Testis (tissue), 3 donors: ENCODE data around the gene ADAMTS4. TPM values are rescaled to one million over a fixed set of nuclear protein-coding genes. Genes with fewer than 3 reads are reported as not detected.

Source experiments
- DNase-seq: peaks from one replicate; pipeline ENCODE4 v3.0.0-alpha.2; 2019
- H3K27ac ChIP-seq, 2 donors: fragments of 200-600 bp; sonication (generic); one replicate each; pipeline ENCODE4 v1.5.1; 2019
- H3K27me3 ChIP-seq: fragments of 200-600 bp; sonication (generic); one replicate; pipeline ENCODE4 v1.5.1; 2019
- H3K36me3 ChIP-seq: fragments of 200-600 bp; sonication (generic); one replicate; pipeline ENCODE4 v1.5.1; 2017; ENCODE audit warnings: low read depth; ENCODE audit errors: missing control alignments
- H3K4me1 ChIP-seq: fragments of 200-600 bp; sonication (generic); one replicate; pipeline ENCODE4 v1.5.1; 2019
- H3K4me3 ChIP-seq, 2 donors: fragments of 200-600 bp; sonication (generic); one replicate each; pipeline ENCODE4 v1.5.1; 2017 to 2019
- H3K9me3 ChIP-seq: fragments of 200-600 bp; sonication (generic); one replicate; pipeline ENCODE4 v1.5.1; 2017
- POLR2A ChIP-seq: fragments of 450-650 bp; IDR thresholded peaks from one replicate; pipeline ENCODE4 v1.6.1; 2017; ENCODE audit warnings: antibody characterized with exemption, mild to moderate bottlenecking, moderate library complexity
- WGBS, 2 donors: methylation state at CpG; one replicate each; pipeline ENCODE4 v1.1.5; 2018; 5-methylcytosine and 5-hydroxymethylcytosine counted together
- intact Hi-C: fragments of 100-400 bp; cut with DNase I; formaldehyde crosslinking; loops from one replicate; pipeline ENCODE4 v1.15.1; 2023; ENCODE audit warnings: low total_unique reads
- polyA plus RNA-seq: library from polyadenylated mRNA; stranded (reverse); fragments of 350-450 nt; fragmentation: Illumina TruSeq; extraction: RNeasy Lipid Tissue Mini Kit (QIAGEN cat#74804); gene quantifications from one replicate; pipeline ENCODE4 v1.2.3, GENCODE V29; 2014; ENCODE audit warnings: low read depth, low replicate concordance; ENCODE audit not compliant: insufficient read depth
- total RNA-seq, 2 donors: library from RNA; depleted of rRNA; stranded (reverse); fragments of >200 nt; gene quantifications; one replicate each; pipeline ENCODE4 v1.2.3, GENCODE V29; 2016
- TF ChIP-seq, protein P1 (sequence below), 3 experiments: fragments of 450-650 bp in 2 of 3; fragments of 200-600 bp in 1 of 3; sonication (generic) in 1 of 3; IDR thresholded peaks; one replicate each; pipeline ENCODE4 v1.5.1; 2016 to 2019; ENCODE audit warnings: antibody characterized with exemption in 3 of 3, mild to moderate bottlenecking in 2 of 3, moderate library complexity in 1 of 3

ADAMTS4 gene
- total and polyA plus RNA-seq, 3 donors from 2014 or later, result 2.4 to 3.2 (median 2.7) TPM

DNA sequence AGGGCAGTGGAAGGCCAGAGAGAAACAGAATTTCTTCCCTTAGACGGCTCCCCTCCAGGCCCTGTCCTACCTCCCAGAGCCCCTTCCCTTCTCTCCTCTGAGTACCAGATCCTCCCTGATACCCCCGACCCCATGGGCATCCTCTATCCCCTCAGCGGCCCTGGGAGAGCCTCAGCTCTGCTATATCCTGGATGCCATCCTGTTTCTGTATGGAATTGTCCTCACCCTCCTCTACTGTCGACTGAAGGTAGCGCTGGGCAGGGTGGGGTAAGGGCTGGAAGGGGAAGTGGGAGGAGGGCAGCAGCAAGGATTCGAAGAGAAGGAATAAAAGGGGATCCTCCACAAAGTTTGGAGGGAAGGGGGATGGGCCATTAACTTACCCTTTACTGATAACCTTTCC, 19.0 kb upstream of the ADAMTS4 start:
- peak overlapping the region in 1 of 2 donors; percentile 19 for H3K27ac ChIP-seq
- H3K4me3 ChIP-seq, result no peak overlapping the region
- H3K9me3 ChIP-seq, result no peaks in the 10 kb centered on the region
- no peaks in the 10 kb centered on the region for H3K27me3 ChIP-seq
- TF ChIP-seq, protein P1, sequence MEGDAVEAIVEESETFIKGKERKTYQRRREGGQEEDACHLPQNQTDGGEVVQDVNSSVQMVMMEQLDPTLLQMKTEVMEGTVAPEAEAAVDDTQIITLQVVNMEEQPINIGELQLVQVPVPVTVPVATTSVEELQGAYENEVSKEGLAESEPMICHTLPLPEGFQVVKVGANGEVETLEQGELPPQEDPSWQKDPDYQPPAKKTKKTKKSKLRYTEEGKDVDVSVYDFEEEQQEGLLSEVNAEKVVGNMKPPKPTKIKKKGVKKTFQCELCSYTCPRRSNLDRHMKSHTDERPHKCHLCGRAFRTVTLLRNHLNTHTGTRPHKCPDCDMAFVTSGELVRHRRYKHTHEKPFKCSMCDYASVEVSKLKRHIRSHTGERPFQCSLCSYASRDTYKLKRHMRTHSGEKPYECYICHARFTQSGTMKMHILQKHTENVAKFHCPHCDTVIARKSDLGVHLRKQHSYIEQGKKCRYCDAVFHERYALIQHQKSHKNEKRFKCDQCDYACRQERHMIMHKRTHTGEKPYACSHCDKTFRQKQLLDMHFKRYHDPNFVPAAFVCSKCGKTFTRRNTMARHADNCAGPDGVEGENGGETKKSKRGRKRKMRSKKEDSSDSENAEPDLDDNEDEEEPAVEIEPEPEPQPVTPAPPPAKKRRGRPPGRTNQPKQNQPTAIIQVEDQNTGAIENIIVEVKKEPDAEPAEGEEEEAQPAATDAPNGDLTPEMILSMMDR (IDR thresholded peaks at IDR 0.05), result no peak
- TF ChIP-seq POLR2A, result no peak
- DNase-seq, result no peak
- 73 to 76% methylated on average over 6 of the region's 6 CpGs for WGBS, 2 donors
- intact Hi-C loops, result loop anchor here (10.0 kb wide), 1 partner anchor 167 kb away; no protein-coding TSS in a partner anchor
- no peaks in the 10 kb centered on the region for H3K36me3 ChIP-seq
- no peaks in the 10 kb centered on the region for H3K4me1 ChIP-seq

DNA sequence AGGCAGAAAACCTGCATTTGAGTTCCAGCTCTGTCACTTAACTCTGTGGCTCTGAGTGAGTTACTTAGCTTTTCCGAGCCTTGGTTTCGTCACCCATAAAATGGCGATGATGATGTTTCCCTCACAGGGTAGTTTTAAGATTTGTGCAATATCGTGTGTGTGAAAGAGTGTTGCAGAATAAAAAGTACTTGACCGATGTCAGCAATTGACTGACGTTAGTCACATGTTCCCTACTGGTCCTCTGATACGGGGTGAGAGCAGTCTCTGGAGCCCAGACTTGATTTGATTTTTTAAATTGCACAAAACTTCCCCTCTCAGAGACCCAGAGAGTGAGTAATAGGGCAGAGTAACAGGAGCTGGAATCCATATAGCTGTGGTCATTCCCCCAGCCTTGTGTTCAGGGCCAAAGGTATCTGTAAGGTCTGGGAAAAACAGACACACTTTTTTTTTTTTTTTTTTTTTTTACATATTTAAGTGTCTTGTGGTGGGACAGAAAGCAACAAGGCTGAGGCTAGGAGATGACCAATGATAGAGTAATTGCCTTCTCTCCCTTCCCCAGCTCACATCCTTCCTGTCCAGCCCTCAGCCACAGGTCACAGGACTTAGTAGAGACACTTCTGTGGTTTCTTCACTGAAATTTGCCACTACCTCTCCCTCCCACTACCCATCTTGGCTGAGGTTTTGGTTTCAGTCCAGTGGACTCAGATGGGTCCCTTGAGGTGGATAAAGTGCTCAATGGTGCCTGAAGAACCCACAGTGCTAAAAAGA, 18.3 kb upstream of the ADAMTS4 start:
- no peaks in the 10 kb centered on the region for H3K36me3 ChIP-seq
- no peak for TF ChIP-seq POLR2A
- TF ChIP-seq, protein P1 (IDR thresholded peaks at IDR 0.05), result no peak
- intact Hi-C loops, result loop anchor here (10.0 kb wide), 1 partner anchor 168 kb away; no protein-coding TSS in a partner anchor
- no peak overlapping the region for H3K4me3 ChIP-seq
- WGBS, 2 donors, result 83 to 85% methylated on average over 7 of the region's 7 CpGs
- no peaks in the 10 kb centered on the region for H3K9me3 ChIP-seq
- H3K27ac ChIP-seq, result peak overlapping the region; percentile 44 to 56
- no peak for DNase-seq
- H3K27me3 ChIP-seq, result no peaks in the 10 kb centered on the region
- no peaks in the 10 kb centered on the region for H3K4me1 ChIP-seq

DNA sequence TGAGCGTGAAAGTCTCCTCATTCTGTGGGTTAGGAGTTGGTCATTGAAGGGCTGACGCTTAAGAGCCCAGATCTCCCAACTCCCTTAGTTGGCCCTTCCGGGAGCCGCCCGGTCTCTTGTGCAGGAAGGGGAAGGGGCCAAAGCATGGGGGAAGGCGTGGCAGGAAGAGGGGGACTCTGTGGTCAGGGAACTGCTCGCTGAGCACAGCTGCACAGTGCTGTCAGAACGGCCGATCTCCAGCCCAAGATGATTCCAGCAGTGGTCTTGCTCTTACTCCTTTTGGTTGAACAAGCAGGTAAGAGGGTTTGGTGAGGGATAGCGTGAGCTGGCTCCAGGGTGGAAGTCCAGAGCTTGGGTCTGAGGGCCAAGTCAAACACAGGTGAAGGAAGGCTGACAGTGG, 16.2 kb upstream of the ADAMTS4 start, which contains the start of gene FCER1G:
Gene FCER1G (plus strand): TSS at position 220 of the 400 bp plus-strand sequence. CDS start 27 bp downstream, at position 247.
- no peak for DNase-seq
- no peaks in the 10 kb centered on the region for H3K36me3 ChIP-seq
- no peaks in the 10 kb centered on the region for H3K27me3 ChIP-seq
- intact Hi-C loops, result loop anchor here (10.0 kb wide), 1 partner anchor 170 kb away; no protein-coding TSS in a partner anchor
- H3K9me3 ChIP-seq, result no peaks in the 10 kb centered on the region
- H3K27ac ChIP-seq, result no peak within 1 kb of the TSS
- no peaks in the 10 kb centered on the region for H3K4me1 ChIP-seq
- H3K4me3 ChIP-seq, result no peak within 1 kb of the TSS
- 74 to 83% methylated on average over 10 of the region's 10 CpGs for WGBS, 2 donors
- TF ChIP-seq POLR2A, result no peak
- TF ChIP-seq, protein P1 (IDR thresholded peaks at IDR 0.05), result no peak

DNA sequence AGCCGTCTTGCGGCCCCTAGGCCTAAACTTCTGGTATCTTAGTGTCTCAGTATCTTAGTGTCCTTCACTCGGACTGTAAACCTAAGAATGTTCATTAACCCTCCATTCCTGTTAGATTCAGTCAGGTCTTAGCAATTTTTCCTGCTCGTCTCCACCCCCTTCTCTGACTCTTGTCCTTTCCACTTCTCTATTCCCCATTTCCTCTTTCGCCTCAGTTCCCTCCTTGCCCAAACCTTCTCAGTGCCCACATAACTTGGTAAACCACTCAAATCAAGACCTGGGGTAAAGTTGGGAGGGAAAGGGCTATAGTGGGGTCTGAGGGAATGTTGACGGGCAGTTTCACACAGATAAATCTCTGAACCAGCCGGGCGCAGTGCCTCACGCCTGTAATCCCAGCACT, 15.5 kb upstream of the ADAMTS4 start:
- no peak for TF ChIP-seq POLR2A
- TF ChIP-seq, protein P1 (IDR thresholded peaks at IDR 0.05), result no peak
- no peak overlapping the region for H3K4me3 ChIP-seq
- intact Hi-C loops, result loop anchor here (10.0 kb wide), 1 partner anchor 170 kb away; no protein-coding TSS in a partner anchor
- no peaks in the 10 kb centered on the region for H3K36me3 ChIP-seq
- no peak overlapping the region for H3K27ac ChIP-seq
- H3K9me3 ChIP-seq, result no peaks in the 10 kb centered on the region
- H3K4me1 ChIP-seq, result no peaks in the 10 kb centered on the region
- no peaks in the 10 kb centered on the region for H3K27me3 ChIP-seq
- WGBS, 2 donors, result 85 to 88% methylated on average over 9 of the region's 9 CpGs
- no peak for DNase-seq
